Activated naive CD8-positive, alpha-beta T cell treated with anti-CD3 and anti-CD28 coated beads, Interleukin-2, amount 10 ng/mL, durations not matched to agents 7 days and 5 days (primary cell): Measurements from ENCODE around the gene S100B. TPM values are rescaled to one million over a fixed set of nuclear protein-coding genes. Genes with fewer than 3 reads are reported as not detected.
A peak's percentile ranks its signal among the peaks of the same experiment; 100 is the strongest.

Experiments
- ATAC-seq: fragments of 150-1000 bp; cut with Tn5 transposase; one replicate; pipeline ENCODE4 v1.10.0; 2021; ENCODE audit warnings: low read depth, moderate library complexity
- POLR2A ChIA-PET: fragments of 350-600 bp; sonication (Branson Sonifier 250); formaldehyde crosslinking; loops from one replicate; lab custom pipeline; 2021; ENCODE audit warnings: antibody characterized with exemption; lab: Charles Lee
- DNase-seq: peaks from one replicate; pipeline ENCODE4 v3.0.0; 2021
- H3K27ac Mint-ChIP-seq: one replicate; pipeline ENCODE4 v1.8.0; 2022; ENCODE audit warnings: mild to moderate bottlenecking, mixed read lengths
- H3K27me3 Mint-ChIP-seq: one replicate; pipeline ENCODE4 v1.8.0; 2022; ENCODE audit warnings: mild to moderate bottlenecking, moderate library complexity, mixed read lengths
- H3K36me3 Mint-ChIP-seq: one replicate; pipeline ENCODE4 v1.8.0; 2021; ENCODE audit warnings: mild to moderate bottlenecking, mixed read lengths
- H3K4me1 Mint-ChIP-seq: one replicate; pipeline ENCODE4 v1.8.0; 2021; ENCODE audit warnings: mixed read lengths
- H3K4me3 Mint-ChIP-seq: one replicate; pipeline ENCODE4 v1.8.0; 2022; ENCODE audit warnings: mild to moderate bottlenecking, moderate library complexity, mixed read lengths
- H3K9me3 Mint-ChIP-seq: one replicate; pipeline ENCODE4 v1.8.0; 2021; ENCODE audit warnings: mixed read lengths
- total RNA-seq, 2 experiments: library from RNA; stranded (reverse); gene quantifications; one replicate each; pipeline ENCODE4 v1.2.3, GENCODE V29; 2021

S100B gene
- 10 to 100 TPM; 15.8 to 16.3 TPM for total RNA-seq

DNA sequence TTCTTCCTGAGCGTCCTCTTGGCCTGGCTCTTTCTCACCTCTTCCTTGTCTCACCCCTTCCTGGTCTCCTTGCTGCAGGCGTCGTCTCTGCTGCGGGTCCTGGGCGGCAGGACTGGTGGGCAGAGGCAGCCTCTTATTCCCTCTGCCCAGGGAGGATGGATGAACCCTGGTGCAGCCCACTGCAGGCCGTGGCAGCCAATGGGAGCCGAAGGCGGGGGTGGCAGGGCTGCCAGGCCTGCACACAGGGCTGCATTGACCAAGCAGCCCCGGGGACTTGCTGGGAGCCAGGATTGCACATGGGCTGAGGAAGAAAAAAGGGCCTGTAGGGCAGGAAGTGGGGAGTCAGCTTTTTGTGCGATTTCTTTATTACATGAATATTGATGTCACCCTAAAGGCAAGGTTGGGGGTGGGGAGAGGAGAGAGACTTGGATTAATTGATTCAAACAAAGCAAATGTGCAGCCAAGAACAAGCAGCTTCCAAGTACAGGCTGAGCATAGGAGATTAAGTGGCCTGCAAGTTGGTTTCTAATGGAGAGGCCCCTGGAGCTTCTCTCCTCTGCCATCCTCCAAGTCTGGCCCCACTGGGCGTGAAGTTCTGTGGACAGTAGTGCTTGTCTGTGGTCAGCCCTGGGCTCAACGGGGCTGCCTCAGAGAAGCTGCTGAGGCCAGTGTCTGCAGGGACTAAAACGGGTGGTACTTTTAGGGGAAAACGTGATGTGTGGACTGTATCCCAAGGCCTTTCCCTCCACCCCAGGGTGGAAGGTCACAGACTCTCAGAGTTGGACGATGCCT is at the start of gene S100B:
TSS of gene S100B (minus strand) at position 108 of the 792 bp plus-strand sequence. CDS start 2,667 bp downstream, outside the sequence.
- DNase-seq = no peak
- Mint-ChIP-seq H3K27ac (peak within 1 kb of the TSS; percentile 96), H3K36me3 (peaks cover 2% of the 10 kb centered on the region), H3K27me3 (no peaks in the 10 kb centered on the region), H3K4me1 (peaks cover 37% of the 10 kb centered on the region), H3K4me3 (peak within 1 kb of the TSS; percentile 84), H3K9me3 (peaks cover 2% of the 10 kb centered on the region)
- peak; percentile 32 for ATAC-seq
- POLR2A ChIA-PET = interaction anchor here (0.9 to 3.0 kb wide), 10 partner anchors 8 to 180 kb away, joined by 3 to 59 read pairs (median 5); partner anchors contain the start of genes DIP2A and PRMT2

DNA sequence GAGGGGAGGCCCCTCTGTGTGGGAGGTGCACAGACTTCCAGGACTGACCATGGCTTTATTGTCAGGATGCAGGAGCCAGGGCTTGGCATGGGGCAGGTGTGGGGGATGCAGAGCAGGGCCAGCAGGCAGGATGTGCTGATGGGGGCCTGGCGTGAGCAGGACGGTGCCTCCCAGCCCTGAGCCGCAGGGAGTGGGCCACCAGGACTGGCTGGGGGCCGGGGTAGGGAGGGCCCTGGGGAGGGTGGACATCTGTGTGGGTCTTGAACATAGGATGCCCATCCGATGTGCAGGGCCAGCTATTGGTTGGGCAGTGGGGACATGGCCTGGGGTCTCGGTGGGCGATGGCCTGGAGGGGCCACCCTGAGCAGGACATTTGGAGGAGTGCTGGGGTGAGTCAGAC is 46.2 kb upstream of the S100B start:
- POLR2A ChIA-PET = no interaction called here
- ATAC-seq = no peak
- Mint-ChIP-seq H3K4me3 (no peak overlapping the region), H3K4me1 (peaks cover 9% of the 10 kb centered on the region), H3K36me3 (peaks cover 89% of the 10 kb centered on the region), H3K9me3 (peaks cover 23% of the 10 kb centered on the region), H3K27ac (no peak overlapping the region), H3K27me3 (no peaks in the 10 kb centered on the region)
- no peak for DNase-seq

DNA sequence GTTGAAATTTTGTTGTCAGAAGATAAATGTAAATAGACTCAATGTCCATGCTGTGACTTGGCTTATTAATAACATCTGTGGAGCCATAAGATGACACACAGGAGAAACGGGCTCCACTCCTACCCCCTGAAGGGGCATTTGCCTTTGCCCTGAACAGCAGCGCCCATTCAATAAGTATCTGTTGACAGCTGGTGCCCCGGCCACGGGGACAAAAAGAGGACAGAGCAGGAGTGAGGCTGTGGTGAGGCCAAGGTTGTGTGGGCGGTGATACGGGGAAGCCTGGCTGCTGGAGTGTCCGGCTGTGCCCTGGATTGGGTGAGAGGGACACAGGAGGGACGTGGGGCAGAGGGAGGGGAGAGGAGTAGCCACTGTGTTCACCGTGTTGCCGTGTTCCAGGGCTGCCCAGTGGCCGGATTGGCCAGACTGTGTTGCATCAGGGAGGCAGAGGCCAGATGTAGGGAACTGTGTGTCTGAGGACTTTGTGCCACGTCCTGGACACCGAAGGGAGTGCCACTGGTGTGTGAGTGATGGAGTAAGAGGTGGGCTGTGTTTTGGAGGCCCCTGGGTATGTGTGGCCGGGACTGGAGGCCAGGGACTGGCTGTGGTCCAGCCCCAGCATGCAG is 45.7 kb upstream of the S100B start:
- H3K27ac Mint-ChIP-seq = no peak overlapping the region
- no peak overlapping the region for H3K4me3 Mint-ChIP-seq
- peaks cover 9% of the 10 kb centered on the region for H3K4me1 Mint-ChIP-seq
- POLR2A ChIA-PET = no interaction called here
- ATAC-seq (no peak), DNase-seq (no peak)
- no peaks in the 10 kb centered on the region for H3K27me3 Mint-ChIP-seq
- peaks cover 89% of the 10 kb centered on the region for H3K36me3 Mint-ChIP-seq
- H3K9me3 Mint-ChIP-seq = peaks cover 21% of the 10 kb centered on the region

DNA sequence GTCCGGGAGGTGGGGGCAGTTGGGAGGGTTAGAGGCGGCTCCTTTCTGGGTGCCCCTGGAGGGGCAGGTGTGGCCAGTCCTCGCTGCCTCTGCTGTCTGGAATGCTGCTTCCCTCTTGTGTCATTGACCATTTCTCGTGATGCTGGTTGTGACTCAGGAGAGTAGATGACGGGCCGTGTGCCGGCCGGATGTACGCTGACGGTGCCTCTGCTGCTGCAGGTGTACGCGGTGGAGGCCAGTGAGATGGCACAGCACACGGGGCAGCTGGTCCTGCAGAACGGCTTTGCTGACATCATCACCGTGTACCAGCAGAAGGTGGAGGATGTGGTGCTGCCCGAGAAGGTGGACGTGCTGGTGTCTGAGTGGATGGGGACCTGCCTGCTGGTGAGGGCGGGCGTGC is 44.5 kb upstream of the S100B start:
- peaks cover 83% of the 10 kb centered on the region for H3K36me3 Mint-ChIP-seq
- ATAC-seq (no peak), DNase-seq (no peak)
- no peak overlapping the region for H3K27ac Mint-ChIP-seq
- POLR2A ChIA-PET = no interaction called here
- H3K9me3 Mint-ChIP-seq = peaks cover 12% of the 10 kb centered on the region
- H3K4me3 Mint-ChIP-seq = no peak overlapping the region
- H3K4me1 Mint-ChIP-seq = peaks cover 9% of the 10 kb centered on the region
- no peaks in the 10 kb centered on the region for H3K27me3 Mint-ChIP-seq

DNA sequence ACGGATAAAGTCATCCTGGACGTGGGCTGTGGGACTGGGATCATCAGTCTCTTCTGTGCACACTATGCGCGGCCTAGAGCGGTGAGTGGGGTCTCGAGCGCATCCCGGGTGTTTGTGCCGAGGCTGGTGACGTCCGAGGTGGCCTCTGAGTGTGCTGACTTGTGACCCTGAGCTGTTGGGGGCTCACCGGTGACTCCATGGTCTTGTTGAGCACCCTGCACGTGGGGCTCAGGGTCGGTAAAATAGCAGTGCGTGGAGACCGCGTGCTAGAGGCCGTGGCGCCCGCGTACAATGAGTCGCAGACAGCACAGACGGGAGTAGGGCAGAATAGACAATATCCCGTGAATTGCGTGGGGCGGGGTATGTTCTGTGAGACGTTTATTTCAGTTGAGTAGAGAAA is 43.7 kb upstream of the S100B start:
- no peaks in the 10 kb centered on the region for H3K27me3 Mint-ChIP-seq
- H3K27ac Mint-ChIP-seq = no peak overlapping the region
- no peak overlapping the region for H3K4me3 Mint-ChIP-seq

DNA sequence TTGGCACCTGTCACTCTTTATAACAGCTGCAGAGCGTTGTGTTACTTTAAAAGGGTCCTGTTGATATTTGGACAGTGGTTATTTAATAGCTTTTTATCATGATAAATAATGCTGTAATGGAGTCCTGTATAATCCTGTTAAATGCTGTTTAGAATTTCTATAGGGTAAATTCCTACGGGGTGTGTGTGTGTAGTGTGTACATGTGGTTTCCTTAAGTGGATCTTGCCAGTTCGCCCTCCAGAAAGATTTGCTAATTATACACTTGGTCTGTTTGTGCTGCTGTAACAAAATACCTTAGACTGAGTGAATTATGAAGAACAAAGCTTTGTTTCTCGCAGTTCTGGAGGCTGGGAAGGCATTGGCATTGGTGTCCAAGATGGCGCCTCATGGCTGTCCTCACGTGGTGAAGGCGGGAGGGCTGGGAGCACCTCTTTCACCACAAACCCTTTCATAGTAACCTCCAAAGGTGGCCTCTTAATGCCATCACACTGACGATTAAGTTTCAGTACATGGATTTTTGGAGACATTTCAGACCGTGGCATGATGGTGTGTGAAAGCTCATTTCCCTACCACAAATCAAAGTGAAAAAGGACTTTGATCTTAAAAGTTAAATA is 41.8 kb upstream of the S100B start:
- POLR2A ChIA-PET = interaction anchor here (2.9 kb wide), 1 partner anchor 11 kb away, joined by 14 read pairs; the partner anchor contains the start of gene PRMT2
- H3K27me3 Mint-ChIP-seq = no peaks in the 10 kb centered on the region
- H3K27ac Mint-ChIP-seq = no peak overlapping the region
- H3K4me3 Mint-ChIP-seq = no peak overlapping the region
- H3K36me3 Mint-ChIP-seq = peaks cover 72% of the 10 kb centered on the region
- ATAC-seq (no peak), DNase-seq (no peak)
- H3K9me3 Mint-ChIP-seq = no peaks in the 10 kb centered on the region
- H3K4me1 Mint-ChIP-seq = peaks cover 11% of the 10 kb centered on the region

More for the DNA sequence above, 43.7 kb upstream of the S100B start:
- POLR2A ChIA-PET = no interaction called here
- ATAC-seq = no peak
- H3K36me3 Mint-ChIP-seq = peaks cover 82% of the 10 kb centered on the region
- DNase-seq = no peak
- peaks cover 7% of the 10 kb centered on the region for H3K9me3 Mint-ChIP-seq
- peaks cover 9% of the 10 kb centered on the region for H3K4me1 Mint-ChIP-seq

DNA sequence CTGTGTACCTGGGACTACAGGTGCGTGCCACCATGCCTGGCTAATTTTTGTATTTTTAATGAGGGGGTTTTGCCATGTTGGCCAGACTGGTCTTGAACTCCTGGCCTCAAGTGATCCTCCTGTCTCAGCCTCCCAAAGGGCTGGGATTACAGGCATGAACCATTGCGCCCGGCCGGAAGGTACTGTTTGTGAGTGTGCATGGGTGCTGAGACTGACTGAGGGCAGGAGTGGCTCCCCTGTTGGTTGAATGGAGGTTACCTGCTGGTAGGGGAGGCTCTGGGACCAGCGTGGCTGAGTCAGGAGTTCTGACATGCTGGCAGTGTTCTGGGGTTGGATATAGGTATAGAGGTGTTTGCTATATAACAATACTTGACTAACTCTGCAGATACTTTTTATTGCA is 41.0 kb upstream of the S100B start:
- H3K36me3 Mint-ChIP-seq = peaks cover 71% of the 10 kb centered on the region
- ATAC-seq = no peak
- H3K4me1 Mint-ChIP-seq = peaks cover 16% of the 10 kb centered on the region
- DNase-seq = no peak
- H3K4me3 Mint-ChIP-seq = no peak overlapping the region
- no peak overlapping the region for H3K27ac Mint-ChIP-seq
- H3K9me3 Mint-ChIP-seq = no peaks in the 10 kb centered on the region
- no peaks in the 10 kb centered on the region for H3K27me3 Mint-ChIP-seq
- POLR2A ChIA-PET = interaction anchor here (2.9 kb wide), 1 partner anchor 10 kb away, joined by 14 read pairs; the partner anchor contains the start of gene PRMT2

DNA sequence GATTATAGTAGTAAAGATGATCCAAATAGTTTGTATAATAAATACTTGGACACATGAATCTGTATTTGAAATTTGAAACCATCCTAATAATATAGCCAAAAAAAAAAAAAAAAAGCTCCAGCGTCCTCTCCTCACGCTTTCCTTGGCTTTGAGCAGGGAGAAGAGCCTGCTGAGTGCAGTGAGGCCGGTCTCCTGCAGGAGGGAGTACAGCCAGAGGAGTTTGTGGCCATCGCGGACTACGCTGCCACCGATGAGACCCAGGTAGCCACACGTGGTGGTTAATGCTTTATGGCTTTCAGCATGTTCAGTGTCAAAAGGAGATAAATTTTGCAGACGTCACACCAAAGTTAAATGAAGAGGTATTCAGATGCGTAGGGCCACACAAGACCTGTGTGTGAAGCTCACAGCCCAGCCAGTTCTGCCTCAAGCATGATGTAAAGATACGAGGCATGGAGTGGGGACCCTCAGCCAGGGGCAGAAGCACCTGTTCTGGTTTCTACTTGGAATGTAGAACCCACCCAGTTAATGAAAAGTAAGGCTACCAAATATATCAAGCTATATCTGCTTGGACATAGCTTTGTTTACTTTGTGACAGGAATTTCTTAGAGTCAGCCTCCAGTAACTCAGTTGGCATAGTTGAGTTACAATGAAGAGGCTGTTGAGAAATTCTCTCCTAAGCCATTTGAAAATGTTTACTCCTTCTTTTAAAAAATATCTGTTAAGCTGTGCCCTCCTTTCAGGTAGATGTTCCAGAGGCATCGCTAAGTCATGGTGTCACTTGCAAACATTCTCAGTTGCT is 38.7 kb upstream of the S100B start:
- POLR2A ChIA-PET = interaction anchor here (0.6 kb wide), 1 partner anchor 814 kb away, joined by 3 read pairs; no protein-coding TSS in a partner anchor
- no peak overlapping the region for H3K27ac Mint-ChIP-seq

DNA sequence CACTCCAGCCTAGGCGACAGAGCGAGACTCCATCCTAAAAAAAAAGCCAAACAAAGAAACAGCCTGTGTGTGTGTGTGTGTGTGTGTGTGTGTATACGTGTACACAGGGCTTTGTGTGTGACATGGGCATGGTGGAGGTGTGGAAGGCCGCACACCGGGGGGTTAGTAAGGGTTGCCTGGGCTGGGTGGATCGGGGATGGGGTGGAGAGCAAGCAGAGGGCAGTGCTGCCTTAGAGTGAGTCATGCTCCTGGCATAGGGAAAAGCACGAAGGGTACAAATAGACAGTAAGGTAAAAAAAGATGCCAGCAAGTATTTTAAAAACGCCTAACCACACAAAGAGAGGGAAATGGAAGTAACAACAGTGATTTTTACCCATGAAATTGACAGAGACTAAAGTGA is 36.8 kb upstream of the S100B start:
- ATAC-seq (no peak), DNase-seq (no peak)
- Mint-ChIP-seq H3K27ac (peak overlapping the region; percentile 17), H3K36me3 (peaks cover 56% of the 10 kb centered on the region), H3K9me3 (no peaks in the 10 kb centered on the region), H3K4me1 (peaks cover 44% of the 10 kb centered on the region), H3K4me3 (no peak overlapping the region), H3K27me3 (peaks cover 2% of the 10 kb centered on the region)
- POLR2A ChIA-PET = no interaction called here

More for the DNA sequence above, 38.7 kb upstream of the S100B start:
- Mint-ChIP-seq H3K4me1 (peaks cover 33% of the 10 kb centered on the region), H3K9me3 (no peaks in the 10 kb centered on the region), H3K36me3 (peaks cover 62% of the 10 kb centered on the region), H3K4me3 (no peak overlapping the region), H3K27me3 (peaks cover 2% of the 10 kb centered on the region)
- DNase-seq (no peak), ATAC-seq (no peak)

DNA sequence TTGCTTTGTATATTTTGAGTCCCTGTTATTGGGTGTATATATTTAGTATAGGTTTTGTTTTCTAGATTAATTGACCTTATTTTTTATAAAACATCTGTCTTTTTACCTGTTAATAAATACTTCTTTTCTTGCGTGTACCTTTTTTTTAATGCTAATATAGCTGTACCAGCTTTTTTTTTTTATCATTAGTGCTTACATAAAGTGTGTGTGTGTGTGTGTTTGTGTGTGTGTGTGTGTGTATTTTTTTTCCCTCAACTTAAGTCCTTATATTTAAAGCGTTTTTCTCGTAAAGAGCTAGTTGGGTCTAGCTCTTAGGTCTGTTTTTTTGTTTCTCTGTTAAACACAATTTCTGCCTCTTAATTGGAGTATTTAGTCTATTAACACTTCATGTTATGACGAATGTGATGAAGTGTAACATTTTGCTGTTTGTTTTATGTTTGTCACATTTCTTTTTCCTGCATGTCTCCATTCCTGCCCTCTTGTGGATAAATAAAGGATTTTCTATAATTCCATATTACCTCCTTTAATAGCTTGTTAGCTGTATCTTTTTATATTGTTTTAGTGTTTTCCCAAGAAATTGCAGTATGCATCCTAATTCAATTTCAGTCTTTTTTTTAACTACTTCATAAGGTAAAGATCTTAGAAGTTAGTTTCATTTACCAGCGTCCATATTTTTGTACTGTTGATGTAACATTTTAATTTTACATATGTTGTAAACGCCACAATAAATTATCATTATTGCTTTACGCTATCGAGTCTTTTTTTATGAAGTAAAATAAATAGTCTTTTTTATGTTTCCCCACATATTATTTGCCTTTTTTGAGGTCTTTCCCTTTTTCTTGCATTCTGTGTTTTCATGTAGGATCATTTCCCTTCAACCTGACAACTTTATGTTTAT is 34.9 kb upstream of the S100B start:
- peaks cover 41% of the 10 kb centered on the region for H3K36me3 Mint-ChIP-seq
- H3K27me3 Mint-ChIP-seq = peaks cover 2% of the 10 kb centered on the region
- POLR2A ChIA-PET = interaction anchor here (0.5 to 1.7 kb wide), 6 partner anchors 16 to 215 kb away, joined by 3 to 6 read pairs (median 4); partner anchors contain the start of gene DIP2A
- no peaks in the 10 kb centered on the region for H3K9me3 Mint-ChIP-seq
- no peak for ATAC-seq
- H3K4me1 Mint-ChIP-seq = peaks cover 49% of the 10 kb centered on the region
- H3K4me3 Mint-ChIP-seq = peak overlapping the region; percentile 89
- peak overlapping the region; percentile 14 for H3K27ac Mint-ChIP-seq
- DNase-seq = no peak

DNA sequence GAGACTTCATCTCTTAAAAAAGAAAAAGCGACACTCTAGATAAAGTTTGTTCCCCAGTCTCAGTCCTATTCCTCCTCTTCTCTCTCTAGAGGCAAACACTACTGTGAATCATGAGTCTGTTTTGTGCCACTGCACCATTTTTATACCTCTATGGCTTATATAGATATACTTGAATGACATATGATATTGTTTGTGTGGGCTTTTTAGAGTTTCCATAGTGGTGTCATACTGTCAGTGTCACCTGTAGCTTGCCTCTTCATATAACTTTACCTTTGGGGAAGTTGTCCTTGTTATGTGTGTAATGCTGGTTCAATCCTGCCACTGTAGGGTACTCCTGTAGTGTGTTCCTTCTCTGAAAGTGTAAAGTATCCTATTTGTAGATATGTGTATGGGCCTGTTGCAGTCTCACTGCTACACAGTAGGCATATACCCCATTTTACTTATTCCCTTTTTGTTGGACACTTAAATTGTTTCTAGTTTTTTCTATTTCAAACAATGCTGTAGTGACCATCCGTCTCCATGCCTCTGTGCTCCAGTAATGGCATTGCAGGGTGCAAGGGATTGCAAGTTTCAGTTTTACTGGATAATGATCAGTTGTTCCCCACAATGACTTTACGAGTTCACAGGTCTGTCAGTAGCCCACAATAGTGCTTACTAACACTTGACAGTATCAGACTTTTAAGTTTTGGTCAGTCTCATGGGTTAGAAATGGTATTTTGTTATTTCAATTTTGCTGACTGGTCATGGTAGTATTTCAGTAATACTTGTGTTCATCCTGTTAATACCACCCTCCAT is 33.3 kb upstream of the S100B start:
- H3K27ac Mint-ChIP-seq = peak overlapping the region; percentile 77
- peaks cover 29% of the 10 kb centered on the region for H3K36me3 Mint-ChIP-seq
- peaks cover 63% of the 10 kb centered on the region for H3K4me1 Mint-ChIP-seq
- POLR2A ChIA-PET = interaction anchor here (1.2 to 6.5 kb wide), 5 partner anchors 17 to 180 kb away, joined by 4 to 80 read pairs (median 43); no protein-coding TSS in a partner anchor
- H3K9me3 Mint-ChIP-seq = no peaks in the 10 kb centered on the region
- DNase-seq = no peak
- H3K27me3 Mint-ChIP-seq = peaks cover 2% of the 10 kb centered on the region
- peak overlapping the region; percentile 89 for H3K4me3 Mint-ChIP-seq
- no peak for ATAC-seq
